ENCODE measurements around the gene CAPN1. TPM values are rescaled to one million over a fixed set of nuclear protein-coding genes. Genes with fewer than 3 reads are reported as not detected.

Gene CAPN1
- total RNA-seq, 1 experiment from 2014 or later, result 175 TPM

- no peak overlapping the region for H3K4me2 ChIP-seq (ENCODE audit: insufficient read depth, insufficient read length, low read length)
- no peaks in the 10 kb centered on the region for H3K27me3 ChIP-seq (ENCODE audit: insufficient read depth, low read length)
- no peak overlapping the region for H3K23ac ChIP-seq (ENCODE audit: insufficient read length, low read depth, low read length)
- H2BK12ac ChIP-seq (ENCODE audit: insufficient read length, low read depth, low read length), result no peak overlapping the region
- no peak overlapping the region for H3T11ph ChIP-seq (ENCODE audit: low read length)
- H3K79me1 ChIP-seq (ENCODE audit: insufficient read depth, low read depth, low read length, poor library complexity, severe bottlenecking), result no peaks in the 10 kb centered on the region
- no CpG with 5 or more reads among the region's 9 CpGs for WGBS (ENCODE audit: extremely low coverage, insufficient read length, low lambda C conversion rate)
- H3K4ac ChIP-seq (ENCODE audit: low read depth, low read length), result no peak overlapping the region
- no peak overlapping the region for H4K5ac ChIP-seq (ENCODE audit: insufficient read length, low read depth, low read length)
- no peak overlapping the region for H2AFZ ChIP-seq (ENCODE audit: low read length)
- H2AK5ac ChIP-seq (ENCODE audit: insufficient read length, low read length), result no peak overlapping the region
- Mint-ChIP-seq H3K27me3 (ENCODE audit: low read depth) (no peaks in the 10 kb centered on the region), H3K4me1 (peaks cover 13 to 34% of the 10 kb centered on the region in 2 experiments), H3K9me3 (peaks cover 0 to 3% of the 10 kb centered on the region in 2 experiments; a peak in 1 of 5 replicates), H3K36me3 (ENCODE audit: insufficient read depth in 1 of 3, low read depth in 3 of 3) (peaks cover 1 to 10% (median 3%) of the 10 kb centered on the region in 3 experiments; a peak in 5 of 7 replicates), H3K27ac (peak overlapping the region in 2 of 3 experiments; percentile 20 to 28; a peak in 2 of 7 replicates), H3K4me3 (no peak overlapping the region; a peak in 1 of 5 replicates)
- peaks cover 6% of the 10 kb centered on the region for H3K23me2 ChIP-seq (ENCODE audit: insufficient read length, low read depth, low read length, poor library complexity, severe bottlenecking)
- H4K8ac ChIP-seq (replicated peaks; ENCODE audit: insufficient read length, low read depth, low read length), result no peak overlapping the region
- no peak overlapping the region for H3K56ac ChIP-seq (ENCODE audit: insufficient read length, low read depth, low read length)
- DNase-seq, result no peak
- peaks cover 4% of the 10 kb centered on the region; the same call in 1 of the 2 replicates for H3K4me1 ChIP-seq (ENCODE audit: insufficient read depth, low read length)
- H2BK15ac ChIP-seq (ENCODE audit: low read depth, low read length), result no peak overlapping the region
- no peak overlapping the region for H3K27ac ChIP-seq (ENCODE audit: insufficient read length, low read depth, low read length)
- TF ChIP-seq, protein P1, sequence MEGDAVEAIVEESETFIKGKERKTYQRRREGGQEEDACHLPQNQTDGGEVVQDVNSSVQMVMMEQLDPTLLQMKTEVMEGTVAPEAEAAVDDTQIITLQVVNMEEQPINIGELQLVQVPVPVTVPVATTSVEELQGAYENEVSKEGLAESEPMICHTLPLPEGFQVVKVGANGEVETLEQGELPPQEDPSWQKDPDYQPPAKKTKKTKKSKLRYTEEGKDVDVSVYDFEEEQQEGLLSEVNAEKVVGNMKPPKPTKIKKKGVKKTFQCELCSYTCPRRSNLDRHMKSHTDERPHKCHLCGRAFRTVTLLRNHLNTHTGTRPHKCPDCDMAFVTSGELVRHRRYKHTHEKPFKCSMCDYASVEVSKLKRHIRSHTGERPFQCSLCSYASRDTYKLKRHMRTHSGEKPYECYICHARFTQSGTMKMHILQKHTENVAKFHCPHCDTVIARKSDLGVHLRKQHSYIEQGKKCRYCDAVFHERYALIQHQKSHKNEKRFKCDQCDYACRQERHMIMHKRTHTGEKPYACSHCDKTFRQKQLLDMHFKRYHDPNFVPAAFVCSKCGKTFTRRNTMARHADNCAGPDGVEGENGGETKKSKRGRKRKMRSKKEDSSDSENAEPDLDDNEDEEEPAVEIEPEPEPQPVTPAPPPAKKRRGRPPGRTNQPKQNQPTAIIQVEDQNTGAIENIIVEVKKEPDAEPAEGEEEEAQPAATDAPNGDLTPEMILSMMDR (conservative IDR thresholded peaks at IDR 0.05), result no peak
- H2BK5ac ChIP-seq (ENCODE audit: insufficient read length, low read length), result no peak overlapping the region
- H4K91ac ChIP-seq (ENCODE audit: insufficient read length, low read depth, low read length), result no peak overlapping the region
- H3K9ac ChIP-seq (ENCODE audit: extremely low read depth, insufficient read length, low read length), result no peak overlapping the region
- no peaks in the 10 kb centered on the region for H3K9me3 ChIP-seq (ENCODE audit: control insufficient read depth, low read depth, low read length)
- H3K18ac ChIP-seq (ENCODE audit: insufficient read length, low read depth, low read length), result no peak overlapping the region
- H3K79me2 ChIP-seq (ENCODE audit: insufficient read depth, low read length), result no peaks in the 10 kb centered on the region
- no peak overlapping the region for H2BK120ac ChIP-seq (ENCODE audit: low read depth, low read length, poor library complexity, severe bottlenecking)
- no peaks in the 10 kb centered on the region for H4K20me1 ChIP-seq (ENCODE audit: control insufficient read depth, insufficient read depth, insufficient read length)
- no peak overlapping the region for H2BK20ac ChIP-seq (ENCODE audit: low read depth, low read length, poor library complexity, severe bottlenecking)
- no peak overlapping the region for H3K14ac ChIP-seq (ENCODE audit: insufficient read depth, low read length)
These were observed 36.7 kb downstream of the CAPN1 start for GRCh38 chr11:65218446-65218845.

Measured in H9 (cell line).